HG03439 (cell line): Measurements from ENCODE around the gene IGFBP5.

Experiments
- ATAC-seq: cut with Tn5 transposase; IDR thresholded peaks from one replicate; pipeline ENCODE4 v1.9.1; 2021; ENCODE audit warnings: mild to moderate bottlenecking, moderate library complexity; ENCODE audit not compliant: unreplicated experiment

Gene IGFBP5, protein sequence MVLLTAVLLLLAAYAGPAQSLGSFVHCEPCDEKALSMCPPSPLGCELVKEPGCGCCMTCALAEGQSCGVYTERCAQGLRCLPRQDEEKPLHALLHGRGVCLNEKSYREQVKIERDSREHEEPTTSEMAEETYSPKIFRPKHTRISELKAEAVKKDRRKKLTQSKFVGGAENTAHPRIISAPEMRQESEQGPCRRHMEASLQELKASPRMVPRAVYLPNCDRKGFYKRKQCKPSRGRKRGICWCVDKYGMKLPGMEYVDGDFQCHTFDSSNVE

DNA sequence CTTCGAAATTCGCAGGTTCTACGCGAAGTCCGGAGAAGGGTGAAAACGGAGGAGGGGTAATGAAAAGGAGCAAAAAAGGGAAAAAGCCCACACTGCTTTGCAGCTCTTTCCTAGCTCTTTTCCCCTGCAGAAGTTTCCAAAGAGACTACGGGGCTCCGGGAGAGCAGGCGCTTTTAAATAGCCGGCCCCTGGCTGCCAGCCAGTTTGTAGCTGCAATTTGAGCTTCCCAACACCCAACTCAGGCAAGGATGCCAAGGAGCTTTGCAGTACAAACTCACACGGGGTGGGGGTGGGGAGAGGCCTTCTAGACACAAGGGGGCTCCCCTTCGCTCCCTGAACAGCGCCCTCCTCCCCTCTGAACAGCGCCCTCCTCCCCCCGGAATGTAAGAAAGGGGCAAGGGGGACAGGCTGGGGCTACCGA lies at the start of gene IGFBP5:
TSS of gene IGFBP5 (minus strand) at position 149 of the 421 bp plus-strand sequence. CDS start 774 bp downstream, outside the sequence.
- no peak for ATAC-seq

DNA sequence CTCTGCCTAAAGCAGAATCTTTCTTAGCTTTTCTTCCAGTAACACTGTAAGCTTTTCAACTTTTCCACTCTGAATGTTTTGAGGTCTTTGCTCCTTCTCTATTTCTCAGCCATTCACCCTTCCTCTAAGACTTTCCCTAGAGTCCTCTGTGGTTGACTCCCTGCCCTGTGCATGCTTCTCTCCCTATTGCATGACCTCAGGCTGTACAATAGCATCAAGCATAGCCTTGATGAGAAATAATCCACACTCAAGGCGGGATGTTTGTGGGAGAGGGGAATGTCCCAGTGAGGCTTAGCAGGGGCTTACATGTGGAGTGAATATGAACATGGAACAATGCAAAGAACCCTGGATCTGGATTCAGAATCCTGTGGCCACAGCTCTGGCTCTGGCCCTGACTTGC lies 48.4 kb upstream of the IGFBP5 start:
- ATAC-seq: no peak

GRCh38 chr2:216742411-216742810 lies 47.1 kb upstream of the IGFBP5 start:
- no peak for ATAC-seq

- no peak for ATAC-seq
These were observed 45.9 kb upstream of the IGFBP5 start for GRCh38 chr2:216741223-216741593.

DNA sequence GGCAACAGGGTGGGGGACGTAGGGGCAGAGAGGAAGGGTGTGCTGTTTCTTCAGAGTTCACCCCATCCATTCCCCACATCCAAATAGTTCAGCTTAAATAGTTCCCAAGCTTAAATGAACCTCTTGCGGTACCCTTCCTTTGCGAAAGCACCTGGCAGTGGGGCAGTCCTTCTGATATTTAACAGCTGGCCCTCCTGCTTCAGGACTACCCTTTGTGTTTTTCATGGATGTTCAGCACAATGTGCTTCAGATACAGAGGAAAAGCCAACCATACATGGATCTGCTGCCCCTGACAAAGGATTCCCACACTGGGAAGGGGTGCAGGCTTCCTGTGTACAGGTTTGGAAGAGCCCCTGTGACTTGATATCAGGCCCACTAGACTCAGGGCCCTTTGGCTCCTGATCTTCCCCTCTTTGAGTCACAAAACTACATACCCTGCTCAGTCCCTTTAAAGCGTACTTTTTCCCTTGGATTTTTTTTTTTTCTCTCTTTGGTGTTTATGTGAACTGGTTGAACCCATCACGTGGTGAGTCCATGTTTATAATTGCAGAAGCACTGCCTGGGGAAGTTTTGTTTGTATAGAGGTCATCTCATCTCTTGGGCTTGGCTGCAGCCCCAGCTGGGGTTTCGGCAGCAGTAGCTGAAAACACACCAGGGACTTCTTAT lies 45.3 kb upstream of the IGFBP5 start:
- no peak for ATAC-seq

GRCh38 chr2:216739035-216739434 lies 43.7 kb upstream of the IGFBP5 start:
- ATAC-seq: no peak

DNA sequence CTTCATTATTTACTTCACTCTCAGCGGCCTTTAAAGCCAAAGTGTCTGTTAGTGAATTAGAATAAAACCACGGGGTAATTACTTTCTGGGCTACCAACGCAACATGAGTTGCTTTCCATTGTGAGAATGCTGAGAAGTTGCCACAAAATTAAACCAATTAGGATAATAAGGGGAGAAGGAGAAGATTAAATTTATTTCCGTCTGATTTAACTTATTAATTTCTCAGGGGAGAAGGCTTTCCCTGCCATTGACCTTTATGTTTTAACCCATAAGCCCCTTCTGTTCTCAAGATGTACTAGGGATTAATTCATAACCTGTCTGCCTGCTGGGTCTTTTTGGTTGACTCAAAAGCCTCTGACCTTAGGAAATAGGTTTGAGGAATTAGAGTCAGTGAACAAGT lies 42.3 kb upstream of the IGFBP5 start:
- no peak for ATAC-seq

DNA sequence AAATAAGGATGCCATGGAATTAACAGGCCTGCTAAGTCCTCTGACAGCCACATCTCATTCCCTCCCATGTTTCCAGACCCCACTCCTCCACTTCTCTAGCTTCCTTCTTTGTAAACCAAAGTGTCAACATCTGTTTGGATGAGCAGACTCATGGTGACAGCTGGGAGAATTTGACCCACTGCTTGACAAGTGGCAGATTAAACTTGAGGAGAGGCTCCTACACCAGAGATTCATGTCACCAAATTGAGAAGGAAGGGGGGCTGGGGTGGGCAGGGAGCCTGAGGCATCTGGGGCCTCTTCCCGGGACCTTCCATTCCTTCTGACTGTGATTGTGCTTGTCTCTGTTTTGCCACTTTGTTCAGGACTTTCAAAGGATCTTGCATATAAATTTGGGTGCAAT lies 41.0 kb upstream of the IGFBP5 start:
- no peak for ATAC-seq

- no peak for ATAC-seq
These were observed 40.3 kb upstream of the IGFBP5 start for GRCh38 chr2:216735668-216736067.

- no peak for ATAC-seq
These were observed 39.7 kb upstream of the IGFBP5 start for GRCh38 chr2:216735086-216735485.

GRCh38 chr2:216733046-216733445 lies 37.7 kb upstream of the IGFBP5 start:
- no peak for ATAC-seq

- ATAC-seq: no peak
These were observed 37.0 kb upstream of the IGFBP5 start for GRCh38 chr2:216732334-216732733.

DNA sequence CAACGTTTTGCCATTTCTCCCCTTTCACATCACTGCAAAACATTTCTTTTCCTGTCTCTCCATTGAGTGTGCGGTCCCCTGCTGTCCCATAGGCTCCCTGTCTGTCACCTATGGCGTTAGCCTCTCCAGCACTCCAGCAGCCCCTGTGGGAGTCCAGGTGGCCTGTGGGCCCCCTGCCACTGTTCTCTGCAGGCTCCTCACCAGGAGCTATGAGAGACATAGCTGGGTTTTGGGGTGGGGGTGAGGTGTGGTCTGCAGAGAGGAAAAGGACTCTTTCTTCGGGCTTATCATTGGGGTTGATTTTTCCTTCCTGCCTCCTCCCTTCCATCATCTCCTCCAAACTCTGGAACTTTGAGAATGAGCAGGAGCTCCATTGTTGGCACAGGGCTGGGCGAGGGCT lies 36.1 kb upstream of the IGFBP5 start:
- ATAC-seq: no peak

DNA sequence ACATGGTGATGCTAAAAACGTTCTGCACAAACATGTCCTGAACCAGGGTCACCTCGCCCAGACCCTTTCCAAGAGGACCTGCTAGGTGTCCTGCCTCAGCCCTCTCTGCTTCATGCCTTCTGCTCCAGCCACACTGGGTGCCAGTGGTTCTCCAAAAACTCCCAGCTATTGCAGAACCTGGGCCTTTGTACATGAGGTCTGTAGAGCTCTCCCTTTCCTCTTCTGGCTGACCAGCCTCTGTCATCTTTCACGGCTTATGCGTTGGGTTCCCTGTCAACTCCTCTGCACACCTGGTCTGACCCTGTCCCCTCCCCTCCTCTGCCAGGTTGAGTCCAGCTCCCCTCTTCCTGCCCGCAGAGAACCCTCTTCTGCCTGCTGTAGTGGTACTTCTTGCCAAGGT lies 35.5 kb upstream of the IGFBP5 start:
- ATAC-seq: no peak

- ATAC-seq: no peak
These were observed 32.2 kb upstream of the IGFBP5 start for GRCh38 chr2:216727346-216728122.

- no peak for ATAC-seq
These were observed 28.8 kb upstream of the IGFBP5 start for GRCh38 chr2:216724190-216724589.

DNA sequence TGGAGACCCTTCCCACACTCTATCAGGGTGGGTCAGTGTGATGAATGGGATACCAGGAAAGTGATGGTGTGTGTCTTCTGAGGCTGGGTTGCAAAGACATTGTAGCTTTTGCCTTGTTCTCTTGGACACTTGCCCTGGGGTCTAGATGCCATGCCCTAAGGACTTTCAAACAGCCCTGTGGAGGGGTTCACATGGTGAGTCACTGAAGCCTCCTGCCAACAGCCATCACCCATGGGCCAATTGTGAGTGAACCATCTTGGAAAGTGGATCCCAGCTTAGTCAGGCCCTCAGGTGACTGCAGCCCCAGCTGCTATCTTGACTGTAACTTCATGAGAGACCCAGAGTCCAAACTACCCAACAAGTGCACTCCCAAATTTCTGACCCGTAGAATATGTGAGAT lies 25.8 kb upstream of the IGFBP5 start:
- ATAC-seq: no peak

GRCh38 chr2:216720722-216721121 lies 25.4 kb upstream of the IGFBP5 start:
- ATAC-seq: no peak

DNA sequence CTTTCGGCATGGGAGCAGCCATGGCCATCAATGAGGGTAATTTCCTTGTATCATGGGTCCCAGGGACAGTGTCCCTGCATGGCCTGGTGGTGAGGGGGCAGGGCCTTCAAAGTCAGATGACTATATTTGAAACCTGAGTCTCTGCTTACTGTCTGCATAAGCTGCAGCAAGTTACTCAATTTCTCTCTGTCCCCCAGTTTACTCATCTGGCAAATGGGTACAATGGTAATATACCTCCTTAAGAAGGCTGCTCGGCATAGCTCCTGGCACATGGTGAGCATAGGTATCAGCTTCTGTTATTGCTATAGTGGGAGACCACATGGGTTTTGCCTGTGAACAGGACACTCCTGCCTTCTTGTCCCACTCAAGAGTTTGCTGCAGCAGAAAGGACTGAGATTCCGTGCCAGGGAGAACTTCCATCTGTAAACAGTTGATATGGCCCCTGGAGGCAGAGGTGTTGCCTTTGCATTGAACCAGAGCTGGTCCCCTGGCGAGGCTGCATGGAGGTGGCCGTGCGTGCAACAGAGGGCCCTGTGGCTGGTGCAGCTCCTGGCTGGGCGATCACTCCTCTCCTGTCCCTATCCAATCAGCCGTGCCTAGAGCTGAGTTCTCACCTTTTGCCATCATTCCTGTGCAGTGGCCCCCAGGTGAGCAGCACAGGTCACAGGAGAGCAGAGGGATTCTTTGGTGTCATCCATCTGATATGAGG lies 22.7 kb upstream of the IGFBP5 start:
- ATAC-seq: no peak

- no peak for ATAC-seq
These were observed 22.1 kb upstream of the IGFBP5 start for GRCh38 chr2:216717491-216717901.

DNA sequence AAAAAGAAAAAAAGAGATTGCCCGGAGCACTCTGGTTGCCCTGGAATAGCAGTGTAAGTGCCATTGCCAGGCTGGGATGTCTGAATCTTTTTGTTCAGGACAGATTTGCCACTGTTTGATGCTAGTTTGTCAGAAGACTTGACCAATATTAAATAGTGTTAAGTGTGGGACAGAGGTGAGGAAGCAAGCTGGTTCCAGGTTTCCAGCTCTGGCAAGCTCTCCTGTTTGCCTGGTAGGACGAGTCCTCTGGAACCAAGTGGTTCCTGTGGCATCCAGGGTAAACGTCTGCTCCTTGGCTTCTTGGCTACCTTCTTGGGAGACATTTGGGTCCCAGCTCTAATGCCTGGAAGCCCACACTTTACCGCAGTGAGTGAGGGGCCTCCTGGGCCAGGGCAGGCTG lies 20.8 kb upstream of the IGFBP5 start:
- ATAC-seq: no peak
